HEK293 (cell line): ENCODE data around the gene GYS2.

Source experiments
- SETDB1 ChIP-seq: IDR thresholded peaks from one replicate; pipeline ENCODE4 v1.6.1; 2017; ENCODE audit warnings: mild to moderate bottlenecking, low read length, moderate library complexity, mixed read lengths; ENCODE audit not compliant: insufficient read length
- TSHZ1 ChIP-seq: fragments of 450-650 bp; formaldehyde crosslinking; IDR thresholded peaks from 2 replicates; pipeline ENCODE4 v1.5.1; 2016; ENCODE audit warnings: missing biosample characterization, missing genetic modification characterization, borderline replicate concordance
- YY1 ChIP-seq: fragments of 450-650 bp; formaldehyde crosslinking; IDR thresholded peaks from 2 replicates; pipeline ENCODE4 v1.5.1; 2018; ENCODE audit warnings: missing biosample characterization, missing genetic modification characterization
- ZNF292 ChIP-seq: fragments of 450-650 bp; formaldehyde crosslinking; IDR thresholded peaks from 2 replicates; pipeline ENCODE4 v1.5.1; 2016; ENCODE audit warnings: low read depth, missing biosample characterization, missing genetic modification characterization, borderline replicate concordance
- ZNF335 ChIP-seq: fragments of 450-650 bp; formaldehyde crosslinking; conservative IDR thresholded peaks from 2 replicates; pipeline ENCODE4 v1.5.1; 2016; ENCODE audit warnings: missing biosample characterization, missing genetic modification characterization
- ZNF354C ChIP-seq: fragments of 450-650 bp; formaldehyde crosslinking; IDR thresholded peaks from 2 replicates; pipeline ENCODE4 v1.5.1; 2016; ENCODE audit warnings: missing biosample characterization, missing genetic modification characterization, low read depth, borderline replicate concordance
- ZNF707 ChIP-seq: fragments of 450-650 bp; formaldehyde crosslinking; IDR thresholded peaks from 2 replicates; pipeline ENCODE4 v1.5.1; 2016; ENCODE audit warnings: missing biosample characterization, missing genetic modification characterization
- TF ChIP-seq, protein P1 (sequence below): fragments of 450-650 bp; formaldehyde crosslinking; conservative IDR thresholded peaks from 2 replicates; pipeline ENCODE4 v1.5.1; 2016; ENCODE audit warnings: low read depth, missing biosample characterization, missing genetic modification characterization
- TF ChIP-seq, protein P2 (sequence below): fragments of 450-650 bp; formaldehyde crosslinking; IDR thresholded peaks from 2 replicates; pipeline ENCODE4 v1.5.1; 2016; ENCODE audit warnings: missing biosample characterization, missing genetic modification characterization

DNA sequence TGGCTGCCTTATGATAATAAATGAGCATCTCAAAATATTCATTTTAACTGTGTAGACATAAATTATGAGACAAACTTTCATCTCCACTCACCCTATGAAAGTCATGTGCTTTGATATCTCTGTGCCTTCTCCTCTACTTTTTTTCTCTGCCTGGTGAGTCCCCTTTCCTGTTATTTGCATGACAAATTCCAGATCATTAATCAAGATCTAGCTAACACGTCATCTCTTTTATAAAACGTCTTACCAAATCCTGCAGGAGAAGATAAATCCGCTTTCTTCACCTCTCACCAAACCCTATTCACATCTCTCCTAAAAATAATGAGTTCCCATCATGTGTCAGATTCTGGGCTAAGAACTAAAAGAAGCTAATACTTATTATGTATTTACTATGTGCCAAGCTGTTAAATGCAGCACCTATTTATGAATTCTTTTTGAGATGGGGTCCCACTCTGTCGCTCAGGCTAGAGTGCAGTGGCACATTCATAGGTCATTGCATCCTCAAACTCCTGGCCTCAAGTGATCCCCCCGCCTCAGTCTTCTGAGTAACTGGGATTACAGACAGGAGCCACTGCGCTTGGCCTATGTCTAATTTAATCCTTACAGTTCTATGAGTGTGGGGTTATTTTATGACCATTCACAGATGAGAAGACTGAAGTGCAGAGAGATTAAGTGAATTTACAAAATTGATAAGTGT, 51.9 kb downstream of the GYS2 start:
- TF ChIP-seq, protein P1, sequence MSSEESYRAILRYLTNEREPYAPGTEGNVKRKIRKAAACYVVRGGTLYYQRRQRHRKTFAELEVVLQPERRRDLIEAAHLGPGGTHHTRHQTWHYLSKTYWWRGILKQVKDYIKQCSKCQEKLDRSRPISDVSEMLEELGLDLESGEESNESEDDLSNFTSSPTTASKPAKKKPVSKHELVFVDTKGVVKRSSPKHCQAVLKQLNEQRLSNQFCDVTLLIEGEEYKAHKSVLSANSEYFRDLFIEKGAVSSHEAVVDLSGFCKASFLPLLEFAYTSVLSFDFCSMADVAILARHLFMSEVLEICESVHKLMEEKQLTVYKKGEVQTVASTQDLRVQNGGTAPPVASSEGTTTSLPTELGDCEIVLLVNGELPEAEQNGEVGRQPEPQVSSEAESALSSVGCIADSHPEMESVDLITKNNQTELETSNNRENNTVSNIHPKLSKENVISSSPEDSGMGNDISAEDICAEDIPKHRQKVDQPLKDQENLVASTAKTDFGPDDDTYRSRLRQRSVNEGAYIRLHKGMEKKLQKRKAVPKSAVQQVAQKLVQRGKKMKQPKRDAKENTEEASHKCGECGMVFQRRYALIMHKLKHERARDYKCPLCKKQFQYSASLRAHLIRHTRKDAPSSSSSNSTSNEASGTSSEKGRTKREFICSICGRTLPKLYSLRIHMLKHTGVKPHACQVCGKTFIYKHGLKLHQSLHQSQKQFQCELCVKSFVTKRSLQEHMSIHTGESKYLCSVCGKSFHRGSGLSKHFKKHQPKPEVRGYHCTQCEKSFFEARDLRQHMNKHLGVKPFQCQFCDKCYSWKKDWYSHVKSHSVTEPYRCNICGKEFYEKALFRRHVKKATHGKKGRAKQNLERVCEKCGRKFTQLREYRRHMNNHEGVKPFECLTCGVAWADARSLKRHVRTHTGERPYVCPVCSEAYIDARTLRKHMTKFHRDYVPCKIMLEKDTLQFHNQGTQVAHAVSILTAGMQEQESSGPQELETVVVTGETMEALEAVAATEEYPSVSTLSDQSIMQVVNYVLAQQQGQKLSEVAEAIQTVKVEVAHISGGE (tag by site-specific recombination), result no peak
- TF ChIP-seq, protein P2, sequence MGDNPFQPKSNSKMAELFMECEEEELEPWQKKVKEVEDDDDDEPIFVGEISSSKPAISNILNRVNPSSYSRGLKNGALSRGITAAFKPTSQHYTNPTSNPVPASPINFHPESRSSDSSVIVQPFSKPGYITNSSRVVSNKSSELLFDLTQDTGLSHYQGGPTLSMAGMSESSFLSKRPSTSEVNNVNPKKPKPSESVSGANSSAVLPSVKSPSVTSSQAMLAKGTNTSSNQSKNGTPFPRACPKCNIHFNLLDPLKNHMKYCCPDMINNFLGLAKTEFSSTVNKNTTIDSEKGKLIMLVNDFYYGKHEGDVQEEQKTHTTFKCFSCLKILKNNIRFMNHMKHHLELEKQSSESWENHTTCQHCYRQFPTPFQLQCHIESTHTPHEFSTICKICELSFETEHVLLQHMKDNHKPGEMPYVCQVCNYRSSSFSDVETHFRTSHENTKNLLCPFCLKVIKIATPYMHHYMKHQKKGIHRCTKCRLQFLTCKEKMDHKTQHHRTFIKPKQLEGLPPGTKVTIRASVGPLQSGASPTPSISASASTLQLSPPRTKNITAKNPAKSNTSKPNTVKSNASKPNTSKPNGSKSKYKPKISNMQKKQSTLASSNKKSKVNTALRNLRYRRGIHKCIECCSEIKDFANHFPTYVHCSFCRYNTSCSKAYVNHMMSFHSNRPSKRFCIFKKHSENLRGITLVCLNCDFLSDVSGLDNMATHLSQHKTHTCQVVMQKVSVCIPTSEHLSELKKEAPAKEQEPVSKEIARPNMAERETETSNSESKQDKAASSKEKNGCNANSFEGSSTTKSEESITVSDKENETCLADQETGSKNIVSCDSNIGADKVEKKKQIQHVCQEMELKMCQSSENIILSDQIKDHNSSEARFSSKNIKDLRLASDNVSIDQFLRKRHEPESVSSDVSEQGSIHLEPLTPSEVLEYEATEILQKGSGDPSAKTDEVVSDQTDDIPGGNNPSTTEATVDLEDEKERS, result no peak
- TF ChIP-seq ZNF335 (no peak), YY1 (no peak), TSHZ1 (tag by site-specific recombination) (no peak), ZNF292 (tag by site-specific recombination) (no peak), SETDB1 (no peak), ZNF354C (tag by site-specific recombination) (no peak), ZNF707 (tag by site-specific recombination) (no peak)
